Measurements from ENCODE around the gene TTC7B. TPM values are rescaled to one million over a fixed set of nuclear protein-coding genes. Genes with fewer than 3 reads are reported as not detected.

TTC7B gene
- total RNA-seq, 2 experiments from 2014 or later = 5.6 to 6.5 TPM

DNA sequence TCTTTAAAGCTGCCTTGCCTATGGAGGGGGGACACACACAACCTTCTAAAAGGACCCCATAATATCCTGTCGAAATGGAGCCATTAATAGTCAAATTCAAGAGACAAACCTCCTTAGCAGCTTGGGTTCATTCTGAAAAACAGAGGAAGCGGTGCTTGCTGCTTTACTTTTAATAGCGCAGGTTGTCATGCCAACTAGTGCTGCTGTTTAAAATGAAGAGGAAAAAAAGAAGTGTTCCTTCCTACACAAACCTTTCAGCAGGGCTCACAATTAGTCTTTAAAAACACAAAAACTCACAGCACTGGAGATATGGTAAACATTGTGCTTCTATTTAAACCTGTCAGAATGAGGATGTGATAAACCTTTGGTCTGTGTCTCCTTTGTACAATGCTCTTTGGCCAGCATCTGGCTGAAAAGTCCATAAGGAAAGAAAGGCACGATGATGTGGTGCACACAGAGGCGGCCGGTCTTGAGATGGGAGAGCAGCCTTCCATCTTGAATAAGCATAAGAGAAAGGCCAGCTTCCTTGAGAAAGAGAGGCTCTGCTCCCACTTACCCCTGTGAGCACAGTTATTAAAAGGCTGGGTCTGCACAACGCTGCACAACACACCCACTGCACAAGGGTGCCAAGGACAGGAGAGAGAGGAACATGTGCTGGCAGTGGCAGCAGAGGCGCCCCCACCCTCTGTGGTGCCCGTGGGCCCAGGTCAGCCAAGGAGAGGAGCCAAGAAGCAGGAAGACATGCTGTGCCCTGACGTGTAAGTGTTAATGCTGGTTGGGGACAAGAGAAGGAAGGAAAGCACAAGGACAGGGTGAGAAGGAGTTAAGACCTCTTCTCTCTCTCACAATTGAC, 144.6 kb downstream of the TTC7B start:
- Mint-ChIP-seq H3K27ac (no peak overlapping the region), H3K27me3 (ENCODE audit: low read depth) (no peaks in the 10 kb centered on the region), H3K36me3 (ENCODE audit: low read depth) (peaks cover 1% of the 10 kb centered on the region), H3K4me3 (no peak overlapping the region), H3K4me1 (ENCODE audit: low read depth) (peaks cover 9% of the 10 kb centered on the region), H3K9me3 (peaks cover 4% of the 10 kb centered on the region)
- intact Hi-C loops (cut with micrococcal nuclease) = loop anchor here (10.0 kb wide), 1 partner anchor 717 kb away; the partner anchor contains the start of genes EFCAB11 and TDP1
- no peak for DNase-seq
- CTCF ChIA-PET = interaction anchor here (4.4 kb wide), 1 partner anchor 26 kb away, joined by 13 read pairs; no protein-coding TSS in a partner anchor

DNA sequence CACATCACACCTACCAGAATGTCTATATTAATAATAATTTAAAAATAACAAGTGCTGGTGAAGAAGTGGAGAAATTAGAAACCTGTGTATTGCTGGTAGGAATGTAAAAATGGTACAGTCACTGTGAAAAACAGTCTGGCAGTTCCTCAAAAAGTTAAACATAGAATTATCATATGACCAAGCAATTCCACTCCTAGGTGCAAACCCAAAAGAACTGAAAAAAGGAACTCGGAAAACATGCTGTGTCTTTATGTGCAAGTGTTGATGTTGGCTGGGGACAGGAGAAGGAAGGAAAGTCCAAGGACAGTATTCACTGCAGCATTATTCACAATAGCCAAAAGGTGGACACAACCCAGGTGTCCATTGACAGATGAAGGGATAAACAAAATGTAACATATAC, 146.5 kb downstream of the TTC7B start:
- CTCF ChIA-PET = interaction anchor here (0.6 kb wide), 1 partner anchor 368 kb away, joined by 3 read pairs; no protein-coding TSS in a partner anchor
- Mint-ChIP-seq H3K27me3 (ENCODE audit: low read depth) (no peaks in the 10 kb centered on the region), H3K36me3 (ENCODE audit: low read depth) (peaks cover 1% of the 10 kb centered on the region), H3K4me1 (ENCODE audit: low read depth) (no peaks in the 10 kb centered on the region), H3K27ac (no peak overlapping the region), H3K9me3 (peaks cover 4% of the 10 kb centered on the region), H3K4me3 (no peak overlapping the region)
- intact Hi-C loops (cut with micrococcal nuclease) = loop anchor here (10.0 kb wide), 1 partner anchor 715 kb away; the partner anchor contains the start of genes EFCAB11 and TDP1
- DNase-seq = no peak

DNA sequence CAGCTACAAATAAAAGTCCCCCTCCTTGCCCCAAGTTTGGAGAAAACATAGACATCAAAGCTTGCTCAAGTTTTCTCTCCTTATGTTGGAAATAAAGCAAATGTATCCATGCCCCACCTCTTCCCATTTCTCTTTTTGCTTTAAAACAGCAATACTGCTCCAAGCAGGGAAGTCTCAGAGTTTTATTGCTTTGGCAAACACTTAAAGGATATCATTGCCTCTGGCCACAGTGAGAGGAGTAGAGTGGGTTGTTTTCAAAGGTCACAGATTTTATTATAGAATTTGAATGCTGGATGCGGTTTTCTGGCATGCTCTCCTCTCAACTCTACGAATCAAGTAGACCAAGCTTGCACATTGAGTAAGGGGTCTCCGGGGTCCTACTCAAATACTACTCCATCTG, 149.7 kb downstream of the TTC7B start:
- no peak for DNase-seq
- Mint-ChIP-seq H3K4me1 (ENCODE audit: low read depth) (no peaks in the 10 kb centered on the region), H3K36me3 (ENCODE audit: low read depth) (peaks cover 1% of the 10 kb centered on the region), H3K27ac (no peak overlapping the region), H3K9me3 (peaks cover 4% of the 10 kb centered on the region), H3K27me3 (ENCODE audit: low read depth) (no peaks in the 10 kb centered on the region), H3K4me3 (no peak overlapping the region)
- intact Hi-C loops (cut with micrococcal nuclease) = no loop called here
- CTCF ChIA-PET = interaction anchor here (0.6 kb wide), 1 partner anchor 512 kb away, joined by 3 read pairs; no protein-coding TSS in a partner anchor

DNA sequence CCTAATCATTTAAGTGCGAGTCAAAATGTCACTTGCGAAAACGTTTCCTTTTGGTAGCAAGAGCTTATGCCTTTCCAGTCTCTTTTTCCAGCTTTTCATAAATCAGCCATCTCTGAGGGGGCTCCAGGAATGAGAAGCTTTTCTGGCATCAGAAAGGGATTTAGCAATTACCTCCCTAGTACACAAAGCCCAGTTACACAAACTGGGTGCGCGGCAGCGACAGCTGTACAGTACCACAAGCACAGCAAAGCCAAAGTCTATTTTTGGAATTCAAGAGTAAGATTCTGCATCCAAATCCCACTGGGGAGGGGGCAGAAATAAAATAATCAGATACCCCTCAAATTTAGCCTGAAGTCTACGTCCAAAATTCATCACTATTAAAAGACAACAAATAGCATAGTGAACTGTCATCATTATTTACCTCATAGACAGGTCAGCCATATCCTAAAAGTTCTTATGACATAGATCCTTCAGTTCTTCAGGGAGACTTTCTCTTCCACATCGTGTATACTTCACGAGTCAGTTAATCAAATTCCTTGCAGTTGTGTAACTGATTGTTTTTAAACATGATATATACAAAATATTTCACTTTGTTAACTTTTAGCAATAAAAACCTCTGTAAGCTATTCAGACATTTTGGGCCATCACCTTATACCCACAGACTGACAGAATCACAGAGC, 150.8 kb downstream of the TTC7B start:
- Mint-ChIP-seq H3K4me3 (no peak overlapping the region), H3K36me3 (ENCODE audit: low read depth) (peaks cover 1% of the 10 kb centered on the region), H3K9me3 (peaks cover 4% of the 10 kb centered on the region), H3K4me1 (ENCODE audit: low read depth) (no peaks in the 10 kb centered on the region), H3K27me3 (ENCODE audit: low read depth) (no peaks in the 10 kb centered on the region), H3K27ac (no peak overlapping the region)
- DNase-seq = no peak
- intact Hi-C loops (cut with micrococcal nuclease) = no loop called here
- CTCF ChIA-PET = interaction anchor here (1.0 kb wide), 1 partner anchor 35 kb away, joined by 3 read pairs; no protein-coding TSS in a partner anchor

DNA sequence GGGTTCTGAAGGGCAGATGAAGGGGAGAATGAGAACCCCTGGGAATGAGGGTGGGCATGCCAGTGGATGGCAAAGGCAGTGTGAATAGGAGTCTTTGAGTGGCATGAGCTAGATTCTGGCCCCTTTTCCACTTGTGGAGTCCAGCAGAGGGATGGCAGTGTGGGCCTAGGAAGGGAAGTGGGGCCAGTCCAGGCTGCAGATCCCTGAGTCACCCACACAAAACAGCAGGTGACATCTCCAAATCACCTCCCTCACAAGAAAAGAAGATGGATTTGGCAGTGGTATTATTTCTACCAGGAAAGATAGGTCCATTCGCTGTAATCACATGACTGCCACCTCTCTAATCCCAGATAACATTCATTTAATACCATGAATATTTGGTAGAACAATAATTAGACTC, 151.3 kb downstream of the TTC7B start:
- CTCF ChIA-PET = interaction anchor here (1.0 kb wide), 1 partner anchor 34 kb away, joined by 3 read pairs; no protein-coding TSS in a partner anchor
- DNase-seq = no peak
- no peak overlapping the region for H3K27ac Mint-ChIP-seq
- no peaks in the 10 kb centered on the region for H3K4me1 Mint-ChIP-seq (ENCODE audit: low read depth)
- H3K36me3 Mint-ChIP-seq (ENCODE audit: low read depth) = peaks cover 1% of the 10 kb centered on the region
- no peak overlapping the region for H3K4me3 Mint-ChIP-seq
- no peaks in the 10 kb centered on the region for H3K27me3 Mint-ChIP-seq (ENCODE audit: low read depth)
- H3K9me3 Mint-ChIP-seq = peaks cover 3% of the 10 kb centered on the region
- intact Hi-C loops (cut with micrococcal nuclease) = no loop called here

DNA sequence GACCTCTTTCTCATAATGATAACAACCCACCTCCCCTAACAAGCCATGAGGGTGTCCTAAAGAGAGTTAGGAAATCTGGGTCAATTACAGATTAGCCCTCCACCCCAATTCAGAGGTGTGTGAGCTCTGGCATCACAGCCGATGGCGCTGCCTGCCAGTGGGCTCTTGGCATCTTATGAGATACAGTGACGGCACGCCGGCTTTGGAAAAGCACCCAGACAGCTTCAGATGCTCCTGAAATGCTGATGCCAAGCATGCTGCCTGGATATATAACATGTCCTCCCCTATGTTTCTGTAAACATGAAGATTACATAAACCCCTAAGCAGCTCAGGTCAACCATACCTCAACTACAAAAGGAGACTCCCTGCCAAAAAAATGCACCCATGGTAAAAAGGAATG, 152.6 kb downstream of the TTC7B start:
- no peak for DNase-seq
- H3K36me3 Mint-ChIP-seq (ENCODE audit: low read depth) = no peaks in the 10 kb centered on the region
- peaks cover 7% of the 10 kb centered on the region for H3K4me1 Mint-ChIP-seq (ENCODE audit: low read depth)
- no peak overlapping the region for H3K27ac Mint-ChIP-seq
- no peaks in the 10 kb centered on the region for H3K9me3 Mint-ChIP-seq
- intact Hi-C loops (cut with micrococcal nuclease) = no loop called here
- H3K4me3 Mint-ChIP-seq = no peak overlapping the region
- no peaks in the 10 kb centered on the region for H3K27me3 Mint-ChIP-seq (ENCODE audit: low read depth)
- CTCF ChIA-PET = no interaction called here

DNA sequence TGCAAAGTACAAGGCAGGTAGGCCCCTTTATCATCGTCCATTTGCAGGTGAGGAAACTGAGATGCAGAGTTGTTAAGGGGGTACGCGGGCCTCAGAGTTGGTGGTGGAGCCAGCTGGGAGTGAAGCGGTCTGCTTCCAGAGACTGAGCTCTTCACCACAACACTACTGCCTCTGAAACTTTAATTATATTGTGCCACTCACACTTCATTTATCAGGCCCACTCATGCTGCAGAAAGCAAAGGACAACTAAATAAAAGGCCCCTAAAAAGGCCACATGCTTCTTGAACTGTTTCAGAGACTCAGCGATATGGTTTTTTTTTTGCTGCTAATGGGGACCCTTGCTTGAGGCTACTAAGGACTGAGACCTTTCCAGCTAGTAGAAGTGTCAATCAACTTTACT, 153.1 kb downstream of the TTC7B start:
- CTCF ChIA-PET = no interaction called here
- no peak for DNase-seq

DNA sequence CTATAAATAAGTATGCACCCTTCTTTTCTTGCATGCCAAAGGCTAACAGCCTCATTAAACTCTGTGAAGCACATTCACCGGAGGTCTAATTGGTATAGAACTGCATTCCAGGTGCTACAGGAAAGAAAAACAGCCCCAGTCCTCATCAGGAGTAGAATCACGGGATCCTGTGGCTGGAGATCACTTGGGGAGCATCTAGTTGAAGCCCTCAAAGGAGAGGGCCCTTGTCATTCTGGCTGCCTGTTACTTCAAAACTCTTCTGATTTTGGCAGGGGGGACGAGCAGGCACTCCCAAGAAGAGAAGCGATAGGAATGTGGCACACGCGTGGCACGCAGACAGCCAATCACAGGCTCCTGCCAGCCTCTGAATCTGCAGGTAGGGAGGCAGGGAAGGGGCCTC, 154.4 kb downstream of the TTC7B start:
- Mint-ChIP-seq H3K9me3 (no peaks in the 10 kb centered on the region), H3K27me3 (ENCODE audit: low read depth) (no peaks in the 10 kb centered on the region), H3K27ac (no peak overlapping the region), H3K36me3 (ENCODE audit: low read depth) (no peaks in the 10 kb centered on the region), H3K4me1 (ENCODE audit: low read depth) (peaks cover 11% of the 10 kb centered on the region), H3K4me3 (no peak overlapping the region)
- no peak for DNase-seq
- intact Hi-C loops (cut with micrococcal nuclease) = no loop called here
- CTCF ChIA-PET = interaction anchor here (1.0 kb wide), 1 partner anchor 262 kb away, joined by 4 read pairs; no protein-coding TSS in a partner anchor

More for the DNA sequence above, 153.1 kb downstream of the TTC7B start:
- no peaks in the 10 kb centered on the region for H3K27me3 Mint-ChIP-seq (ENCODE audit: low read depth)
- intact Hi-C loops (cut with micrococcal nuclease) = no loop called here
- H3K9me3 Mint-ChIP-seq = no peaks in the 10 kb centered on the region
- no peaks in the 10 kb centered on the region for H3K36me3 Mint-ChIP-seq (ENCODE audit: low read depth)
- H3K27ac Mint-ChIP-seq = no peak overlapping the region
- H3K4me3 Mint-ChIP-seq = no peak overlapping the region
- H3K4me1 Mint-ChIP-seq (ENCODE audit: low read depth) = peaks cover 11% of the 10 kb centered on the region

DNA sequence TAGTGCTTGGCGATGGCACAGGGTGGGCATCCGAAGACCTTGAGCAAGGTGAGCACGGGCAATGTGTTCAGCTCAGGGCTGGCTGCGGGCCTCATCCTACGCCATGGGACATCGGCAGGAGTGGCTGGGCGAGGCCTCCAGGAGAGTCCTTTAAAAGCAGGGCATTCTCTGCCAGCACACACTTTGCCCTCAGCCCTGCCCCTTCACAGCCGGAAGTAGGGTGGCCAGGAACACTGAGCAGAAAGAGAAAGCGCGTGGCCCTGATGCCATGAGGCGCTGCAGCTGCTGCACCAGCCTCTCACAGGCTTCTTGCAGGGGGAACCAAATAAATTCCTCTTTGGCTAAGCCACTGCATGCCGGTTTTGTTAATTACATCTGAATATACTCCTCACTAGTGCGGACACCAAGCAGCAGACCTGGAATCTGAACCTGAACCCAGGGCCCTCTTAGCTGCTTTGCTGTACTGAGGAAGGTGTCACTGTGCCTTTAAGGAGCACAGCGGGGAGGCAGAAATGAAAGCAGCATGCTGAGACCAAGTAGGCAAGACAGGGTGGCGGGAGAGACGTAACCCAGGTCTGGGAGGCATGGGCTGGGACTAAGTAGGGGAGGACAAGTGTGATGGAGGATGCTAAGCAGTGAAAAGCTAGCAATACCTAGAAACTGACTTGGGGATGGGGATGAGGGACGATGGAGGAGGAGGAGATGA, 155.2 kb downstream of the TTC7B start:
- intact Hi-C loops (cut with micrococcal nuclease) = no loop called here
- DNase-seq = no peak
- no peaks in the 10 kb centered on the region for H3K36me3 Mint-ChIP-seq (ENCODE audit: low read depth)
- no peaks in the 10 kb centered on the region for H3K9me3 Mint-ChIP-seq
- H3K4me3 Mint-ChIP-seq = no peak overlapping the region
- CTCF ChIA-PET = interaction anchor here (0.7 to 1.7 kb wide), 2 partner anchors 20 to 35 kb away, joined by 4 to 5 read pairs; no protein-coding TSS in a partner anchor
- peaks cover 11% of the 10 kb centered on the region for H3K4me1 Mint-ChIP-seq (ENCODE audit: low read depth)
- no peaks in the 10 kb centered on the region for H3K27me3 Mint-ChIP-seq (ENCODE audit: low read depth)
- no peak overlapping the region for H3K27ac Mint-ChIP-seq

DNA sequence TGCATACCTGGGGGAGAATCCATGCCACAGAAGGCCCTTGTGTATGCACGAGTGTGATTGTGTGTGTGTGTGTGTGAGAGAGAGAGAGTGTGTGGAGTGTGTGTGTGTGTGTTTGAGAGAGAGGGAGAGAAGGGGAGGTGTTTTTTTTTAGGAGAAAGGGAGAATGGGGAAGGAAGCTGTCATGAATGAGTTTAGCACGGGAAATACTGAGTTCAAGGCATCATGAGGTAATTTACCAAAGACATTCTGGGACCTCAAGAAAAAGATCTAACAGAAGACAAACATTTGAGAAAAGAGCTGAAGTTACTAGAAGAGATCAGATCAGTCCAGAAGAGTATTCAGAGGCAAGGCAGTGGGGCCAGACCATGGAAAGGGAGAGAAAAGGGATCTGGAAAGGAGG, 157.1 kb downstream of the TTC7B start:
- no peaks in the 10 kb centered on the region for H3K27me3 Mint-ChIP-seq (ENCODE audit: low read depth)
- H3K4me1 Mint-ChIP-seq (ENCODE audit: low read depth) = peaks cover 11% of the 10 kb centered on the region
- CTCF ChIA-PET = interaction anchor here (0.6 to 1.7 kb wide), 2 partner anchors 37 to 419 kb away, joined by 5 to 6 read pairs; no protein-coding TSS in a partner anchor
- H3K36me3 Mint-ChIP-seq (ENCODE audit: low read depth) = no peaks in the 10 kb centered on the region
- no peak for DNase-seq
- H3K27ac Mint-ChIP-seq = no peak overlapping the region
- intact Hi-C loops (cut with micrococcal nuclease) = no loop called here
- H3K9me3 Mint-ChIP-seq = no peaks in the 10 kb centered on the region
- no peak overlapping the region for H3K4me3 Mint-ChIP-seq

DNA sequence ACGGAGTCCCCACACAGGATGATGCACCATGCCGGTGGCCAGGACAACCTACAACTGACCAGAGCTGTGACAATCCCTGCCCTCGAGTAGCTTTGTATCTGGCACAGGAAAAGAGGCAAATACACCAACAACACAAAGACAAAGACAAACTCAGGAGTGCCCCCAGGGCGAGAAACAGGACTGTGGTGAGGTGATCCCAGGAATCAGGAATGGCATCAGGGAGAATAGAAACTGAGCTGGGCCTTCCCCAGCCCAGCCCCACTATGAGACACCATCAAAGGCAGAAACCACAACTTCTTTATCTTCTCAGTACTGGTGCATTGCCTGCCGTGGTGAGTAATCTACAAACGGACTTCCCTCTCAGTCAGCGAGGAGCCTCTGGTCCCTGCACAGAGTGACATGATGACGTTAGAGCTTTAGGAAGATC, 157.7 kb downstream of the TTC7B start:
- peaks cover 11% of the 10 kb centered on the region for H3K4me1 Mint-ChIP-seq (ENCODE audit: low read depth)
- no peaks in the 10 kb centered on the region for H3K36me3 Mint-ChIP-seq (ENCODE audit: low read depth)
- H3K9me3 Mint-ChIP-seq = no peaks in the 10 kb centered on the region
- no peak overlapping the region for H3K4me3 Mint-ChIP-seq
- intact Hi-C loops (cut with micrococcal nuclease) = loop anchor here (1.0 kb wide), 1 partner anchor 19 kb away; no protein-coding TSS in a partner anchor
- CTCF ChIA-PET = no interaction called here
- DNase-seq = peak; percentile 55
- no peaks in the 10 kb centered on the region for H3K27me3 Mint-ChIP-seq (ENCODE audit: low read depth)
- no peak overlapping the region for H3K27ac Mint-ChIP-seq

DNA sequence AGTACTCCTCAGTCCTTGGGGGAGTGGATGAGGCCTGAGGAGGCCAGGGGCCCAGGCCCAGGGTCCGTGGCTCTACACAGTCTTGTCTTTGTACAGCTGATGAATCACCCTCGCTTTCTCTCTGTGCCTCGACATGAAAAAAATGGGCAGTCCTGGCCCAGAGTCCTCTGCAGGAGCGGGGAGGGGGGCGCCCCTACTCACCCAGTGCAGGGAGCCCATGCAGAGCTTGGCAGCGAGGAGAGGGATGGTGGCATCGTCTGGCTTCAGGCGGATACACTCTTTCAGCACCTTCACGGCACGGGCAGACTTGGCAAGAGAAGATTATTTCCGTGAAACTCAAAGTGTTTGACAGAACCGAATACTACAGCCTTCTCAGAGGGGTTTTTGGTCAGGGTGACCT, 159.3 kb downstream of the TTC7B start:
- H3K4me1 Mint-ChIP-seq (ENCODE audit: low read depth) = peaks cover 11% of the 10 kb centered on the region
- no peak for DNase-seq
- intact Hi-C loops (cut with micrococcal nuclease) = no loop called here
- no peaks in the 10 kb centered on the region for H3K36me3 Mint-ChIP-seq (ENCODE audit: low read depth)
- no peaks in the 10 kb centered on the region for H3K27me3 Mint-ChIP-seq (ENCODE audit: low read depth)
- H3K9me3 Mint-ChIP-seq = no peaks in the 10 kb centered on the region
- CTCF ChIA-PET = no interaction called here
- no peak overlapping the region for H3K27ac Mint-ChIP-seq
- no peak overlapping the region for H3K4me3 Mint-ChIP-seq

Data from activated naive CD4-positive, alpha-beta T cell treated with anti-CD3 and anti-CD28 coated beads for 36 hours (primary cell).